22Rv1 (cell line): Measurements from ENCODE around the gene ZNF787.

Experiments used
- CTCF ChIP-seq: fragments of 450-650 bp; IDR thresholded peaks from 2 replicates; pipeline ENCODE4 v1.5.1; 2017; ENCODE audit warnings: mild to moderate bottlenecking
- ZFX ChIP-seq: fragments of 450-650 bp; IDR thresholded peaks from 2 replicates; pipeline ENCODE4 v1.6.1; 2017; ENCODE audit warnings: antibody characterized with exemption, borderline replicate concordance

DNA sequence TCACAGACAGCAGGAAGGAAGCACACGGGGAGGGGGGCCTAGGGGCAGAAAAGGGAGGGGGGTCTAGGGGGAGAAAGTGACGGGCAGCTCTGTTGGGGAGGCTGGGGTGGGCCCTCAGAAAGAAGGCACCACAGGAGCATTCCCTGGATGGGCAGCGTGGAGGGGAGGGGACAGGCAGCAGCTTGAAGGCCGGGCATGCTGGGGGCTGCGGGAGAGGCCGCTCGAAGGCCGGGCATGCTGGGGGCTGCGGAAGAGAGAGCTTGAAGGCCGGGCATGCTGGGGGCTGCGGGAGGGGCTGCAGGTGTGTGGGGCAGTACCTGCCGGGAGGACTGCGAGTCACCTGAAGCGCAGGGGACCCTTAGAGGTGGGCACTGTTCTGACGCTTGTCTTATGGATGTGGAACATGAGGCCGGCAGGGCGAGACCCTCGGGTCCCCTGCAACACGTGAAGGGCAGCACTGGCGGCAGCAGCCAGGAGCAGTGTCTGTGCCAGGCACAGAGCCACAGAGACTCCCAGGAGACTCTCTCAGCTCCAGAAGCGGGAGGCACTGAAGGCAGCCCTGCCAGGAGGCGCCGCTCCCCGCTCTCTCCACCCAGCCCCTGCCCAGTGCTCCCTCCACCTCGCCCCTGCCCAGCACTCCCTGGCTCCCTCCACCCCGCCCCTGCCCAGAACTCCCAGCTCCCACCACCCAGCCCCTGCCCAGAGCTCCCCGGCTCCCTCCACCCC is 13.3 kb downstream of the ZNF787 start:
- TF ChIP-seq CTCF (no peak), ZFX (no peak)
